SU-DHL-6 (cell line): ENCODE measurements around the gene TMEM40.

Experiments
- H2AFZ ChIP-seq: fragments of 200-600 bp; sonication (generic); 2 replicates; pipeline ENCODE4 v1.6.1; 2014; ENCODE audit warnings: low read depth, mild to moderate bottlenecking, moderate library complexity, mixed read lengths, antibody characterized with exemption, low read length; ENCODE audit not compliant: severe bottlenecking
- H3F3A ChIP-seq: fragments of 200-600 bp; shearing (Covaris generic); 2 replicates; pipeline ENCODE4 v1.6.0; 2016; ENCODE audit warnings: antibody characterized with exemption, mild to moderate bottlenecking; ENCODE audit not compliant: insufficient read depth
- H3K27ac ChIP-seq: fragments of 200-600 bp; sonication (generic); 2 replicates; pipeline ENCODE4 v1.5.1; 2016; ENCODE audit warnings: low read depth, mild to moderate bottlenecking, low read length, moderate library complexity, mixed read lengths
- H3K27me3 ChIP-seq: fragments of 200-600 bp; sonication (generic), shearing (Covaris generic); 2 replicates; pipeline ENCODE4 v1.6.0; 2014; ENCODE audit warnings: mild to moderate bottlenecking, low read length
- H3K36me3 ChIP-seq: fragments of 200-600 bp; sonication (generic); 2 replicates; pipeline ENCODE4 v1.6.1; 2014; ENCODE audit warnings: mild to moderate bottlenecking, low read length, mixed read lengths
- H3K4me2 ChIP-seq: fragments of 300-600, 200-600 bp; shearing (Covaris generic), sonication (generic); 2 replicates; pipeline ENCODE4 v1.6.0; 2014; ENCODE audit warnings: low read length, low read depth, mild to moderate bottlenecking; ENCODE audit not compliant: poor library complexity, severe bottlenecking
- H3K4me3 ChIP-seq: fragments of 200-600 bp; sonication (generic); 2 replicates; pipeline ENCODE4 v1.5.1; 2014; ENCODE audit warnings: antibody characterized with exemption, low read length, mild to moderate bottlenecking, mixed read lengths; ENCODE audit not compliant: insufficient read depth, poor library complexity, severe bottlenecking
- H3K79me2 ChIP-seq: fragments of 200-600 bp; sonication (generic); 2 replicates; pipeline ENCODE4 v1.6.1; 2014; ENCODE audit warnings: mild to moderate bottlenecking, low read length, moderate library complexity; ENCODE audit not compliant: insufficient read depth
- H3K9ac ChIP-seq: fragments of 200-600 bp; sonication (generic); 2 replicates; pipeline ENCODE4 v1.7.0; 2014; ENCODE audit warnings: mild to moderate bottlenecking, low read length
- H3K9me2 ChIP-seq: fragments of 200-600 bp; sonication (generic); replicated peaks from 2 replicates; pipeline ENCODE4 v1.6.1; 2014; ENCODE audit warnings: low read length; ENCODE audit not compliant: insufficient read depth
- H3K9me3 ChIP-seq: fragments of 200-600 bp; sonication (generic); 2 replicates; pipeline ENCODE4 v1.6.1; 2014; ENCODE audit warnings: low read length, mixed read lengths; ENCODE audit not compliant: insufficient read depth
- H4K20me1 ChIP-seq: fragments of 200-600 bp; sonication (generic); 2 replicates; pipeline ENCODE4 v1.6.1; 2014; ENCODE audit warnings: low read depth, mild to moderate bottlenecking, antibody characterized with exemption, low read length, moderate library complexity, mixed read lengths
- CTCF ChIP-seq: fragments of 200-600 bp; sonication (generic); IDR thresholded peaks from one replicate; pipeline ENCODE4 v1.5.1; 2017; ENCODE audit warnings: antibody characterized with exemption, mild to moderate bottlenecking, low read length, moderate library complexity; ENCODE audit not compliant: insufficient read depth, poor library complexity, severe bottlenecking
- EZH2phosphoT487 ChIP-seq: fragments of 200-600 bp; sonication (generic), shearing (Covaris generic); conservative IDR thresholded peaks from 2 replicates; pipeline ENCODE4 v1.6.1; 2018; ENCODE audit warnings: mild to moderate bottlenecking, antibody characterized with exemption, low read length, moderate library complexity, mixed read lengths

The TMEM40 gene

GRCh38 chr3:12755754-12756153 lies 3.3 kb downstream of the TMEM40 start:
- H4K20me1 ChIP-seq: no peaks in the 10 kb centered on the region
- H3K36me3 ChIP-seq: no peaks in the 10 kb centered on the region
- no peaks in the 10 kb centered on the region for H3K79me2 ChIP-seq
- H3K4me2 ChIP-seq: no peak overlapping the region
- no peak overlapping the region for H2AFZ ChIP-seq
- no peak overlapping the region for H3K4me3 ChIP-seq
- no peak overlapping the region for H3K27ac ChIP-seq
- no peak overlapping the region for H3K9ac ChIP-seq
- TF ChIP-seq CTCF (no peak), EZH2phosphoT487 (no peak)
- H3F3A ChIP-seq: no peaks in the 10 kb centered on the region
- H3K27me3 ChIP-seq: no peaks in the 10 kb centered on the region
- no peaks in the 10 kb centered on the region for H3K9me2 ChIP-seq
- no peaks in the 10 kb centered on the region for H3K9me3 ChIP-seq

- no peaks in the 10 kb centered on the region for H3K36me3 ChIP-seq
- H3K9me2 ChIP-seq: no peaks in the 10 kb centered on the region
- H3K4me3 ChIP-seq: no peak overlapping the region
- H4K20me1 ChIP-seq: no peaks in the 10 kb centered on the region
- TF ChIP-seq CTCF (no peak), EZH2phosphoT487 (no peak)
- H3K27ac ChIP-seq: no peak overlapping the region
- peaks cover 5% of the 10 kb centered on the region for H3F3A ChIP-seq
- H2AFZ ChIP-seq: no peak overlapping the region
- H3K4me2 ChIP-seq: no peak overlapping the region
- no peaks in the 10 kb centered on the region for H3K27me3 ChIP-seq
- no peak overlapping the region for H3K9ac ChIP-seq
- H3K79me2 ChIP-seq: no peaks in the 10 kb centered on the region
- no peaks in the 10 kb centered on the region for H3K9me3 ChIP-seq
Observed at GRCh38 chr3:12754313-12754712, 4.7 kb downstream of the TMEM40 start.

GRCh38 chr3:12753275-12754028 lies 5.6 kb downstream of the TMEM40 start:
- H3K27ac ChIP-seq: no peak overlapping the region

More at GRCh38 chr3:12753275-12754028, 5.6 kb downstream of the TMEM40 start:
- H3K9me3 ChIP-seq: no peaks in the 10 kb centered on the region
- H3K9me2 ChIP-seq: no peaks in the 10 kb centered on the region
- peaks cover 5% of the 10 kb centered on the region for H3F3A ChIP-seq
- no peaks in the 10 kb centered on the region for H3K79me2 ChIP-seq
- no peak overlapping the region for H3K4me3 ChIP-seq
- no peak for TF ChIP-seq EZH2phosphoT487
- no peak for TF ChIP-seq CTCF
- no peak overlapping the region for H3K9ac ChIP-seq
- no peaks in the 10 kb centered on the region for H3K36me3 ChIP-seq
- H3K4me2 ChIP-seq: no peak overlapping the region
- H2AFZ ChIP-seq: no peak overlapping the region
- H4K20me1 ChIP-seq: no peaks in the 10 kb centered on the region
- no peaks in the 10 kb centered on the region for H3K27me3 ChIP-seq
